GM12878 (cell line): Measurements from ENCODE around the gene DENND1A. TPM values are rescaled to one million over a fixed set of nuclear protein-coding genes. Genes with fewer than 3 reads are reported as not detected.

Experiments used
- ATAC-seq: fragments of 200-7000 bp; cut with Tn5 transposase; 3 replicates; pipeline ENCODE4 v1.9.1; 2020; ENCODE audit warnings: mild to moderate bottlenecking, moderate library complexity
- BruUV-seq: library from RNA; stranded (reverse); fragments of 400-500 nt; replicated peaks from 2 replicates; lab custom pipeline; 2021; lab: Mats Ljungman, UMichigan
- CTCF ChIA-PET: fragments of 300-600 bp; sonication (Branson Sonifier 250); formaldehyde crosslinking; extraction: SDS; loops from one replicate; lab custom pipeline; 2021; ENCODE audit warnings: inconsistent platforms; lab: Yijun Ruan, JAX
- POLR2A ChIA-PET: fragments of 350-600 bp; formaldehyde crosslinking; extraction: SDS; loops from one replicate; lab custom pipeline; 2021; ENCODE audit warnings: inconsistent platforms; lab: Charles Lee
- RAD21 ChIA-PET: fragments of 300-600 bp; sonication (Branson Sonifier 250); formaldehyde crosslinking; loops from one replicate; lab custom pipeline; 2023; ENCODE audit warnings: antibody characterized with exemption; ENCODE audit not compliant: unreplicated experiment; lab: Charles Lee
- SMC1A ChIA-PET: fragments of 300-600 bp; sonication (Branson Sonifier 250); formaldehyde crosslinking; loops from one replicate; lab custom pipeline; 2023; ENCODE audit not compliant: unreplicated experiment, uncharacterized antibody; lab: Charles Lee
- DNase-seq: peaks from one replicate; pipeline ENCODE4 v3.0.0-alpha.2; 2011; ENCODE audit warnings: low read depth, low spot score
- FAIRE-seq: peaks from 3 replicates; lab custom pipeline; 2011; peaks lifted over from hg19 to GRCh38; lab: Jason Lieb, UNC
- H2AFZ ChIP-seq: 2 replicates; pipeline ENCODE4 v1.6.0; 2011; ENCODE audit warnings: low read depth, low read length, control low read depth; ENCODE audit not compliant: control insufficient read depth
- H3K27ac ChIP-seq: 2 replicates; pipeline ENCODE4 v1.5.1; 2011; ENCODE audit warnings: control low read depth; ENCODE audit not compliant: control insufficient read depth, insufficient read depth
- H3K27me3 ChIP-seq, 2 experiments: replicated peaks in 1 of 2; 2 replicates each; pipeline versions ENCODE4 v1.6.0 to v1.6.1; 2011; ENCODE audit warnings: low read length in 1 of 2; ENCODE audit not compliant: control insufficient read depth in 2 of 2, insufficient read depth in 2 of 2
- H3K36me3 ChIP-seq, 2 experiments: 2 replicates each; pipeline ENCODE4 v1.5.1; 2011; ENCODE audit warnings: low read length in 1 of 2; ENCODE audit not compliant: control insufficient read depth in 2 of 2, insufficient read depth in 2 of 2
- H3K4me1 ChIP-seq: 2 replicates; pipeline ENCODE4 v1.6.1; 2011; ENCODE audit warnings: mild to moderate bottlenecking, low read length, moderate library complexity, mixed read lengths; ENCODE audit not compliant: control insufficient read depth, insufficient read depth
- H3K4me2 ChIP-seq: 2 replicates; pipeline ENCODE4 v1.6.0; 2011; ENCODE audit warnings: control low read depth; ENCODE audit not compliant: control insufficient read depth, insufficient read depth
- H3K4me3 ChIP-seq: fragments of 200-600 bp; sonication (generic); 2 replicates; pipeline ENCODE4 v1.5.1; 2016
- H3K79me2 ChIP-seq: 2 replicates; pipeline ENCODE4 v1.6.0; 2011; ENCODE audit warnings: low read length; ENCODE audit not compliant: control insufficient read depth, insufficient read depth
- H3K9ac ChIP-seq: 2 replicates; pipeline ENCODE4 v1.8.0; 2011; ENCODE audit warnings: low read length, control low read depth, mixed read lengths; ENCODE audit not compliant: control insufficient read depth, insufficient read depth
- H3K9me3 ChIP-seq: replicated peaks from 3 replicates; pipeline ENCODE4 v1.5.1; 2011; ENCODE audit warnings: mild to moderate bottlenecking, low read length; ENCODE audit not compliant: control insufficient read depth, insufficient read depth
- H4K20me1 ChIP-seq: 2 replicates; pipeline ENCODE4 v1.6.0; 2011; ENCODE audit not compliant: control insufficient read depth, insufficient read depth
- ATF7 ChIP-seq: fragments of 450-650 bp; IDR thresholded peaks from 2 replicates; pipeline ENCODE4 v1.6.1; 2016; ENCODE audit warnings: low read depth, mild to moderate bottlenecking
- CBFB ChIP-seq: IDR thresholded peaks from 2 replicates; pipeline ENCODE4 v1.6.1; 2016; ENCODE audit warnings: antibody characterized with exemption, low read depth
- CBX3 ChIP-seq: fragments of 200-600 bp; sonication (generic); IDR thresholded peaks from 2 replicates; pipeline ENCODE4 v1.6.1; 2016; ENCODE audit warnings: low read depth, borderline replicate concordance
- CBX5 ChIP-seq: sonication (generic); IDR thresholded peaks from 2 replicates; pipeline ENCODE4 v1.6.1; 2016; ENCODE audit warnings: low read depth, moderate library complexity, mild to moderate bottlenecking, inconsistent platforms
- MYB ChIP-seq: fragments of 150-350 bp; IDR thresholded peaks from 2 replicates; pipeline ENCODE4 v1.6.1; 2014; ENCODE audit warnings: mild to moderate bottlenecking, low read depth, low read length, borderline replicate concordance
- NBN ChIP-seq: fragments of 450-650 bp; IDR thresholded peaks from 2 replicates; pipeline ENCODE4 v1.6.1; 2016
- RELB ChIP-seq: fragments of 450-650 bp; IDR thresholded peaks from 2 replicates; pipeline ENCODE4 v1.6.1; 2017; ENCODE audit warnings: low read depth, mild to moderate bottlenecking, moderate library complexity
- RUNX3 ChIP-seq: IDR thresholded peaks from 2 replicates; pipeline ENCODE4 v1.6.1; 2012; ENCODE audit warnings: low read length, inconsistent platforms
- SKIL ChIP-seq: fragments of 450-650 bp; IDR thresholded peaks from 2 replicates; pipeline ENCODE4 v1.6.1; 2017; ENCODE audit warnings: mild to moderate bottlenecking, low read depth, inconsistent platforms; ENCODE audit not compliant: poor library complexity, severe bottlenecking
- SMC3 ChIP-seq: IDR thresholded peaks from 2 replicates; pipeline ENCODE4 v1.6.1; 2011; ENCODE audit warnings: low read length, improper control_type of control experiment, borderline replicate concordance
- ZNF384 ChIP-seq: IDR thresholded peaks from 2 replicates; pipeline ENCODE4 v1.6.1; 2012; ENCODE audit warnings: low read depth, mild to moderate bottlenecking, low read length, improper control_type of control experiment, borderline replicate concordance
- in situ Hi-C: fragments of 300-500 bp; cut with MboI; formaldehyde crosslinking; loops from 9 replicates; pipeline ENCODE4 v1.14.3; 2018; ENCODE audit warnings: mixed read lengths
- intact Hi-C: fragments of 100-400 bp; cut with micrococcal nuclease; formaldehyde crosslinking; loops from one replicate; pipeline ENCODE4 v1.14.2; 2022; ENCODE audit not compliant: unreplicated experiment
- polyA plus RNA-seq, 11 experiments: library from polyadenylated mRNA; depleted of rRNA in 4 of 11; unstranded in 6 of 11; stranded (reverse) in 5 of 11; fragments of >200 nt; fragmentation: Nextera tagmentation in 4 of 11; fragmentation: Illumina TruSeq in 1 of 11; extraction: Ambion mirVana in 4 of 11; extraction: Trizol in 1 of 11; gene quantifications; 1 replicate in 1 of 11; 2 replicates in 10 of 11; pipeline versions ENCODE4 v1.2.1 to v1.2.3, GENCODE V29; 2011 to 2016; ENCODE audit warnings: inconsistent platforms in 2 of 11, missing spikeins in 2 of 11, low read depth in 1 of 11
- total RNA-seq, 4 experiments: library from RNA; depleted of rRNA in 3 of 4; stranded (reverse); fragments of >200 nt in 3 of 4; fragmentation: Illumina TruSeq in 1 of 4; extraction: Trizol in 1 of 4; gene quantifications; 2 replicates each; pipeline versions ENCODE4 v1.2.1 to v1.2.3, GENCODE V29; 2013 to 2021
- TF ChIP-seq, protein P1 (sequence below): fragments of 450-650 bp; formaldehyde crosslinking; IDR thresholded peaks from 2 replicates; pipeline ENCODE4 v1.4.0; 2022; ENCODE audit warnings: mild to moderate bottlenecking, moderate library complexity
- TF ChIP-seq, protein P2 (sequence below): fragments of 450-650 bp; IDR thresholded peaks from 2 replicates; pipeline ENCODE4 v1.6.1; 2016; ENCODE audit warnings: mild to moderate bottlenecking

Gene DENND1A
- total and polyA plus RNA-seq, 10 of the 15 experiments (the other 5 are each of a cell fraction or from before 2014, with no cell fraction given): 14.1 to 48.6 (median 35.2) TPM

- no peaks in the 10 kb centered on the region for H4K20me1 ChIP-seq
- no TSS peak for BruUV-seq
Observed at GRCh38 chr9:123828449-123828848, 101.5 kb downstream of the DENND1A start.

More at GRCh38 chr9:123828449-123828848, 101.5 kb downstream of the DENND1A start:
- TF ChIP-seq SMC3 (no peak), CBFB (no peak), NBN (0 out of 2 replicates have a peak, but pooled peaks have one; percentile 58), SKIL (peak; percentile 25), ZNF384 (peak; percentile 75), RELB (peak; percentile 55), ATF7 (peak; percentile 14; the same call in 1 of the 2 replicates), CBX5 (peak; percentile 99), MYB (no peak), RUNX3 (no peak), CBX3 (0 out of 2 replicates have a peak, but pooled peaks have one; percentile 71)
- TF ChIP-seq, protein P1, sequence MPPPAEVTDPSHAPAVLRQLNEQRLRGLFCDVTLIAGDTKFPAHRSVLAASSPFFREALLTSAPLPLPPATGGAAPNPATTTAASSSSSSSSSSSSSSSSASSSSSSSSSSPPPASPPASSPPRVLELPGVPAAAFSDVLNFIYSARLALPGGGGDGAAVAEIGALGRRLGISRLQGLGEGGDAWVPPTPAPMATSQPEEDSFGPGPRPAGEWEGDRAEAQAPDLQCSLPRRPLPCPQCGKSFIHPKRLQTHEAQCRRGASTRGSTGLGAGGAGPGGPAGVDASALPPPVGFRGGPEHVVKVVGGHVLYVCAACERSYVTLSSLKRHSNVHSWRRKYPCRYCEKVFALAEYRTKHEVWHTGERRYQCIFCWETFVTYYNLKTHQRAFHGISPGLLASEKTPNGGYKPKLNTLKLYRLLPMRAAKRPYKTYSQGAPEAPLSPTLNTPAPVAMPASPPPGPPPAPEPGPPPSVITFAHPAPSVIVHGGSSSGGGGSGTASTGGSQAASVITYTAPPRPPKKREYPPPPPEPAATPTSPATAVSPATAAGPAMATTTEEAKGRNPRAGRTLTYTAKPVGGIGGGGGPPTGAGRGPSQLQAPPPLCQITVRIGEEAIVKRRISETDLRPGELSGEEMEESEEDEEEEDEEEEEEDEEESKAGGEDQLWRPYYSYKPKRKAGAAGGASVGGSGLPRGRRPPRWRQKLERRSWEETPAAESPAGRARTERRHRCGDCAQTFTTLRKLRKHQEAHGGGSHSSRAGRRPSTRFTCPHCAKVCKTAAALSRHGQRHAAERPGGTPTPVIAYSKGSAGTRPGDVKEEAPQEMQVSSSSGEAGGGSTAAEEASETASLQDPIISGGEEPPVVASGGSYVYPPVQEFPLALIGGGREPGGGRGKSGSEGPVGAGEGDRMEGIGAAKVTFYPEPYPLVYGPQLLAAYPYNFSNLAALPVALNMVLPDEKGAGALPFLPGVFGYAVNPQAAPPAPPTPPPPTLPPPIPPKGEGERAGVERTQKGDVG (CRISPR knock-in tag): no peak
- TF ChIP-seq, protein P2, sequence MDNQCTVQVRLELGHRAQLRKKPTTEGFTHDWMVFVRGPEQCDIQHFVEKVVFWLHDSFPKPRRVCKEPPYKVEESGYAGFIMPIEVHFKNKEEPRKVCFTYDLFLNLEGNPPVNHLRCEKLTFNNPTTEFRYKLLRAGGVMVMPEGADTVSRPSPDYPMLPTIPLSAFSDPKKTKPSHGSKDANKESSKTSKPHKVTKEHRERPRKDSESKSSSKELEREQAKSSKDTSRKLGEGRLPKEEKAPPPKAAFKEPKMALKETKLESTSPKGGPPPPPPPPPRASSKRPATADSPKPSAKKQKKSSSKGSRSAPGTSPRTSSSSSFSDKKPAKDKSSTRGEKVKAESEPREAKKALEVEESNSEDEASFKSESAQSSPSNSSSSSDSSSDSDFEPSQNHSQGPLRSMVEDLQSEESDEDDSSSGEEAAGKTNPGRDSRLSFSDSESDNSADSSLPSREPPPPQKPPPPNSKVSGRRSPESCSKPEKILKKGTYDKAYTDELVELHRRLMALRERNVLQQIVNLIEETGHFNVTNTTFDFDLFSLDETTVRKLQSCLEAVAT: peak; percentile 50; the same call in 1 of the 2 replicates
- peaks cover 11% of the 10 kb centered on the region for H3K9me3 ChIP-seq
- FAIRE-seq (no peak), ATAC-seq (no peak), DNase-seq (no peak)
- H3K4me2 ChIP-seq: no peak overlapping the region
- no peak overlapping the region for H3K27ac ChIP-seq
- no peak overlapping the region for H3K9ac ChIP-seq
- no peaks in the 10 kb centered on the region for H3K27me3 ChIP-seq
- H2AFZ ChIP-seq: no peak overlapping the region
- CTCF ChIA-PET: interaction anchor here (0.7 kb wide), 1 partner anchor 53 kb away, joined by 3 read pairs; no protein-coding TSS in a partner anchor
- RAD21 ChIA-PET: interaction anchor here (0.7 kb wide), 1 partner anchor 103 kb away, joined by 3 read pairs; no protein-coding TSS in a partner anchor
- POLR2A ChIA-PET: interaction anchor here (0.7 kb wide), 1 partner anchor 182 kb away, joined by 3 read pairs; no protein-coding TSS in a partner anchor
- H3K4me3 ChIP-seq: no peak overlapping the region
- H3K4me1 ChIP-seq: no peaks in the 10 kb centered on the region
- intact Hi-C loops (no loop called here), in situ Hi-C loops (no loop called here)
- peaks cover 2% of the 10 kb centered on the region; the same call in 1 of the 2 replicates for H3K79me2 ChIP-seq
- no peaks in the 10 kb centered on the region for H3K36me3 ChIP-seq
- SMC1A ChIA-PET: interaction anchor here (0.9 to 1.2 kb wide), 3 partner anchors 11 to 55 kb away, joined by 3 read pairs; no protein-coding TSS in a partner anchor
